Loucy (cell line): Measurements from ENCODE around the gene LRRC4C.

Source experiments
- EZH2phosphoT487 ChIP-seq: fragments of 200-600 bp; IDR thresholded peaks from 2 replicates; pipeline ENCODE4 v1.6.1; 2018; ENCODE audit warnings: antibody characterized with exemption, mild to moderate bottlenecking, moderate library complexity, borderline replicate concordance
- TF ChIP-seq, protein P1 (sequence below): fragments of 200-600 bp; sonication (generic); conservative IDR thresholded peaks from 2 replicates; pipeline ENCODE4 v1.5.1; 2014; ENCODE audit warnings: mild to moderate bottlenecking, antibody characterized with exemption, low read length

DNA sequence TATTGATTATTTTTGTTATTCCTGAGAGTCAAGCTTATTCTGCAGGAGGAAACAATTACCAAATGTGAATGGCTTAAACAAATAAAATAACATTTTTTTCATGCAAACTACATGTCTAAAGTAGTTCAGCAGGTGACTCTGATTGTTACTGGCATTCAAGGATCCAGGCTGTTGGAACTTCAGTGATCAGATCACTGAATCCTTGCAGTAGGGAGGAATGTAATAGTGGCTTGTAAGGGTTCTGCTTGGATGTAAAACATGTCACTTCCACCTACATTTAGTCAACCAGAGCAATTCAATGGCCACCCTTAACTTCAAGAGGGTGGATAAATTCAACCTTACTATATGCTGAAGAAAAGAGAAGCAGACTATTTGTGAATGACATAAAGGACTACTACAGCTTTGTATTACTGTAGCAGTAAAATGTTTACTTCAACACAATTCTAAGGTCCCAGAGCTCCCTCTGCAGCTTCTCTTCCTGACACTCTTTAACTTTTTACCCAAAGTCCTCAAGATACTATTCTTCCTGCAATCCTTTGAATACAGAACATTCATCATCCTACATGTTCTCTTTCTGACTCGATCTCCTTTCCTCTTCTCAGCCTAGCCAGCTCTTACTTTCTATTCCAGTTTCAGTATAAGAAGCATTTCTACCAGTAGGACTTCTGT is 284.0 kb downstream of the LRRC4C start:
- TF ChIP-seq, protein P1, sequence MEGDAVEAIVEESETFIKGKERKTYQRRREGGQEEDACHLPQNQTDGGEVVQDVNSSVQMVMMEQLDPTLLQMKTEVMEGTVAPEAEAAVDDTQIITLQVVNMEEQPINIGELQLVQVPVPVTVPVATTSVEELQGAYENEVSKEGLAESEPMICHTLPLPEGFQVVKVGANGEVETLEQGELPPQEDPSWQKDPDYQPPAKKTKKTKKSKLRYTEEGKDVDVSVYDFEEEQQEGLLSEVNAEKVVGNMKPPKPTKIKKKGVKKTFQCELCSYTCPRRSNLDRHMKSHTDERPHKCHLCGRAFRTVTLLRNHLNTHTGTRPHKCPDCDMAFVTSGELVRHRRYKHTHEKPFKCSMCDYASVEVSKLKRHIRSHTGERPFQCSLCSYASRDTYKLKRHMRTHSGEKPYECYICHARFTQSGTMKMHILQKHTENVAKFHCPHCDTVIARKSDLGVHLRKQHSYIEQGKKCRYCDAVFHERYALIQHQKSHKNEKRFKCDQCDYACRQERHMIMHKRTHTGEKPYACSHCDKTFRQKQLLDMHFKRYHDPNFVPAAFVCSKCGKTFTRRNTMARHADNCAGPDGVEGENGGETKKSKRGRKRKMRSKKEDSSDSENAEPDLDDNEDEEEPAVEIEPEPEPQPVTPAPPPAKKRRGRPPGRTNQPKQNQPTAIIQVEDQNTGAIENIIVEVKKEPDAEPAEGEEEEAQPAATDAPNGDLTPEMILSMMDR: no peak
- no peak for TF ChIP-seq EZH2phosphoT487
